Measurements from ENCODE around the gene ANAPC2.

Gene ANAPC2

DNA sequence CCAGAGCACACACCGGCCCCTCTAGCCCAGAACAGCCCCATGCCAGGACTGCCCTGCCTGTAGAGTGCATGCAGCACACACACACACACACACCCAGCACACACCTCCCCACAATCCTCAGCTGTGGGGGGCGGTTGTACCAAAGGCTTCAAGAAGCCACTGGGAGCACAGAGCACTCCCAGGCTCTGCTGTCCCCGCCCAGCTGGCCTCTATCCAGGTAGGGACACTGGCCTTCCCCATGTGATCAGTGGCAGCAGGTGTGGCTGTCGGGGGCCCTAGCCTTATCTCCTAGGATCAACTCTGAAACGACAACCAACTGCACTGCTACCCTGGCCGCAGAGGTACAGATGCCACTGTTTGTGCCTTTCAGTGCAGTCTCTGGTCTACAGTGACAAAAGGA is 2.0 kb downstream of the ANAPC2 start:
- no peak for DNase-seq (ENCODE audit: low spot score)
- TF ChIP-seq, protein P1, sequence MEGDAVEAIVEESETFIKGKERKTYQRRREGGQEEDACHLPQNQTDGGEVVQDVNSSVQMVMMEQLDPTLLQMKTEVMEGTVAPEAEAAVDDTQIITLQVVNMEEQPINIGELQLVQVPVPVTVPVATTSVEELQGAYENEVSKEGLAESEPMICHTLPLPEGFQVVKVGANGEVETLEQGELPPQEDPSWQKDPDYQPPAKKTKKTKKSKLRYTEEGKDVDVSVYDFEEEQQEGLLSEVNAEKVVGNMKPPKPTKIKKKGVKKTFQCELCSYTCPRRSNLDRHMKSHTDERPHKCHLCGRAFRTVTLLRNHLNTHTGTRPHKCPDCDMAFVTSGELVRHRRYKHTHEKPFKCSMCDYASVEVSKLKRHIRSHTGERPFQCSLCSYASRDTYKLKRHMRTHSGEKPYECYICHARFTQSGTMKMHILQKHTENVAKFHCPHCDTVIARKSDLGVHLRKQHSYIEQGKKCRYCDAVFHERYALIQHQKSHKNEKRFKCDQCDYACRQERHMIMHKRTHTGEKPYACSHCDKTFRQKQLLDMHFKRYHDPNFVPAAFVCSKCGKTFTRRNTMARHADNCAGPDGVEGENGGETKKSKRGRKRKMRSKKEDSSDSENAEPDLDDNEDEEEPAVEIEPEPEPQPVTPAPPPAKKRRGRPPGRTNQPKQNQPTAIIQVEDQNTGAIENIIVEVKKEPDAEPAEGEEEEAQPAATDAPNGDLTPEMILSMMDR (IDR thresholded peaks at IDR 0.05; ENCODE audit: borderline replicate concordance, control extremely low read depth, extremely low read depth, insufficient read depth, missing control alignments): no peak
- in situ Hi-C loops (cut with MboI; ENCODE audit: low sequenced_read_pairs, unreplicated experiment): no loop called here

DNA sequence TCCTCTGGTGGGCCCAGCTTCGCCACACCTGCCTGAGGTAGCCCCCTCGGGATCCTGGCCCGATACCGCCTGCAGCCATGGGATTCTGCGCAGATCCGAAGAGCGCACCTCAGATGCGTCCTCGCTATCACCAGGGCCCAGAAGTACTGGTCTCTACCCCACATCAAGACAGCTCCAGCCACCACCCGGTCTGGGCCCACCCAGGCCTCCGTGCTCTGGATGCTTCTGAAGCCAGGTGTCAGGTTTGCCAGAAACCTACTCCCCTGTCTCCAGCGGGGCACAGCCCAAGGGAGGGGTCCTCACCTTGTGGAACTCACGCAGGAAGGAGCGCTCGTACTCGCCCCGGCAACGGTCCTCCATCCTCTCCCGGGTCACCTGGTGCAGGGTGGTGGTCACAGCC is 2.4 kb downstream of the ANAPC2 start:
- TF ChIP-seq, protein P1 (IDR thresholded peaks at IDR 0.05; ENCODE audit: borderline replicate concordance, control extremely low read depth, extremely low read depth, insufficient read depth, missing control alignments): no peak
- in situ Hi-C loops (cut with MboI; ENCODE audit: low sequenced_read_pairs, unreplicated experiment): no loop called here
- no peak for DNase-seq (ENCODE audit: low spot score)

DNA sequence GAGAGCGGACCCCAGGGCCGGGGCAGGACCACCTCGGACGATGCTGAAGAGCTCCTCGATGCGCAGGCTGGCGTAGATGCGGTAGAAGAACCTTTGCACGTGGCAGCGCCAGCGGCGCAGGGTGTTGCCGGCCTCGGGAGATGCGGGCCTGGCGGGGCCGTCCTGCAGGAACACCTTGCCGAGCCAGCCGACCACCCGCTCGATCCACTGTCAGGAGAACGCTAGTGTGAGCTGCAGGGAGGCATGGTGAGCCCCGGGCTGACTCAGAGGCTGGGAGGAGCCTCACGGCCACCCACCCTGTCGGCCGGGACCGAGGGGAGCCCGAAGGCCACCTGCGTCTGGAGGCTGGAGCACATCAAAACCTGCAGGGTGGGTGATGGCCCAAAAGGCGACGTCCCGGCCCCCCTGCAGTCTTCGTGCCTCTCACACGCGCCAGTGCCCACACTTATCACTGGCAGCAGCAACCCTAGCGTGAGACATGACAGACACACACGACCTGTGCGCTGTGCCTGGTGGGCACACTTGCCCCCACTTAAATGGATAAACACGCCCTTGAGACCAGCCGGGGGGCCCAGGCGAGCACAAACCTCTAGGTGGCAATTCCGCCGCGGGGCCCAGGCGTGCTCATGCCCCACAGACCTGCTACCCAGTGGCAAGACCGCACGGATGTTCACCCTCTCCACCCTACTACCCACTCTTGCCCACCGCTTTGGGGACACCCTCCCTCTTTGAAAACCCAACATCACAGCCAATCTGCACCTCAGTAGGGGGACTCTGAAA is 3.3 kb downstream of the ANAPC2 start:
- in situ Hi-C loops (cut with MboI; ENCODE audit: low sequenced_read_pairs, unreplicated experiment): no loop called here

DNA sequence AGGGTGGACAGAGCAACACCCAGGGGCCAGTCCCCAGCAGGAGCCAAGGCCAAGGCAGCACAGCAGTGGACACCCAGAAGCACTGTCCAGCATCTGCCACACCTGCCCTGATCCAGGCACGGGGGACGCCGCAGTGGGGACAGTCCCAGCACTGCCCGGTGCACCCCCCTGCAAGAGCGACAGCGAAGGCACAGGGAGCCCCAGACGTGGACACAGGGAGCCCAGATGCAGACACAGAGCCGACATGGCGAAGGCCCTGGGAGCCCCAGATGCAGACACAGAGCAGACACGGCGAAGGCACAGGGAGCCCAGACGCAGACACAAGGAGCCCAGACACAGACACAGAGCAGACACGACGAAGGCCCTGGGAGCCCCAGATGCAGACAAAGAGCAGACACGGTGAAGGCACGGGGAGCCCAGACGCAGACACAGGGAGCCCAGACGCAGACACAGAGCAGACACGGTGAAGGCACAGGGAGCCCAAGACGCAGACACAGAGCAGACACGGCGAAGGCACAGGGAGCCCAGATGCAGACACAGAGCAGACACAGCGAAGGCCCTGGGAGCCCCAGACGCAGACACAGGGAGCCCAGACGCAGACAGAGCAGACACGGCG is 4.3 kb downstream of the ANAPC2 start:
- TF ChIP-seq, protein P1 (IDR thresholded peaks at IDR 0.05; ENCODE audit: borderline replicate concordance, control extremely low read depth, extremely low read depth, insufficient read depth, missing control alignments): no peak
- DNase-seq (ENCODE audit: low spot score): no peak
- in situ Hi-C loops (cut with MboI; ENCODE audit: low sequenced_read_pairs, unreplicated experiment): no loop called here

More for the DNA sequence above, 3.3 kb downstream of the ANAPC2 start:
- no peak for DNase-seq (ENCODE audit: low spot score)
- TF ChIP-seq, protein P1 (IDR thresholded peaks at IDR 0.05; ENCODE audit: borderline replicate concordance, control extremely low read depth, extremely low read depth, insufficient read depth, missing control alignments): no peak

DNA sequence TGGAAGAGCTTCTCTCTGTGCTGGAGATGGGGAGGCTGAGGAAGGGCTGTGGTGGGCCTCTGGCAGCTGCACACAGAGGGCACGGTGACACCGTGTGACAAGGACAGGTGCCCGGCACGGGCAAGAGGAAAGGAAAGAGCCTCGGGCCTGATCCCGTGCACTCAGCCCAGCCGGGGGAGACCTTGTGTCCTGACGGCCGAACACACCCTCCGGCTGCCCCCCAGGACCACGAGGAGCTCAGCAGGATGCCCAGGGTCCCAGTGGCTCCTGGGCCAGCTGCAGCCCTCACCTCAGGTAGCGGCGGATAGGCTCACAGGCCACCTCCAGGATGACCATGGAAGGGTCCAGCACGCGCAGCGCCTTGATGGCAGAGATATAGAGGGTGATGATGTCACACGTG is 5.5 kb downstream of the ANAPC2 start:
- DNase-seq (ENCODE audit: low spot score): no peak
- TF ChIP-seq, protein P1 (IDR thresholded peaks at IDR 0.05; ENCODE audit: borderline replicate concordance, control extremely low read depth, extremely low read depth, insufficient read depth, missing control alignments): no peak
- in situ Hi-C loops (cut with MboI; ENCODE audit: low sequenced_read_pairs, unreplicated experiment): no loop called here

DNA sequence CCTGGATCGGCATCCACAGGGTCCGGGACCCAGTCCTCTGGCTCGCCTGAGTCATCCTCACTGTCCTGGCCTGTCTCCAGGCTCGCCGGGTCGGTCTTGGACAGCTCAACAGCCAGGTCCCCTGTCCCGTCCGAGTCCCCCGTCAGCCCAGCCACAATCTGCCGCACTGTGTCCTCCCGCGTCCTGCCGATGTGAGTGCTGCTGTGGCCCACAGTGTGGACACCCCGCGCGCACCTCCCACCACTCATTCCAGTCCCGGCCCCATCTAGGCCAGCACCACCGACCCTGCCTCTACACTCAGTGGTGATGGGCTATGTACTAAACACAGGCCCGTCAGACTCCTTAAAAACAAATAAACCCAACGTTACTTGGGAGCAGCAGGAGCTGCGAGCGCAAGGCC is 6.7 kb downstream of the ANAPC2 start:
- no peak for DNase-seq (ENCODE audit: low spot score)
- TF ChIP-seq, protein P1 (IDR thresholded peaks at IDR 0.05; ENCODE audit: borderline replicate concordance, control extremely low read depth, extremely low read depth, insufficient read depth, missing control alignments): no peak
- in situ Hi-C loops (cut with MboI; ENCODE audit: low sequenced_read_pairs, unreplicated experiment): no loop called here
